GM19025 (cell line): ENCODE data around the gene WDR59.
"Not testable (repeated sequence)": the region's sequence is repeated elsewhere in the genome, so short reads cannot be mapped to it uniquely, and the experiment has no call there.

Source experiments
- ATAC-seq: cut with Tn5 transposase; IDR thresholded peaks from one replicate; pipeline ENCODE4 v1.9.1; 2021; ENCODE audit warnings: mild to moderate bottlenecking, low read depth, moderate library complexity; ENCODE audit not compliant: unreplicated experiment

WDR59 gene

GRCh38 chr16:75013123-75013522, 28.2 kb upstream of the WDR59 start:
- not testable (repeated sequence) for ATAC-seq

- ATAC-seq: peak; percentile 21
These were observed 27.6 kb upstream of the WDR59 start for GRCh38 chr16:75012380-75013081.

- ATAC-seq: peak; percentile 74
These were observed 26.8 kb upstream of the WDR59 start for GRCh38 chr16:75011634-75012307.

GRCh38 chr16:75010427-75010826, 25.5 kb upstream of the WDR59 start:
- no peak for ATAC-seq

- no peak for ATAC-seq
These were observed 22.5 kb upstream of the WDR59 start for GRCh38 chr16:75007443-75007842.

GRCh38 chr16:75005697-75006096, 20.8 kb upstream of the WDR59 start:
- no peak for ATAC-seq

GRCh38 chr16:75004460-75004859, 19.5 kb upstream of the WDR59 start:
- no peak for ATAC-seq

GRCh38 chr16:75003931-75004330, 19.0 kb upstream of the WDR59 start:
- no peak for ATAC-seq

GRCh38 chr16:75002474-75002873, 17.6 kb upstream of the WDR59 start:
- no peak for ATAC-seq

GRCh38 chr16:75000481-75001081, 15.7 kb upstream of the WDR59 start:
- ATAC-seq: no peak

GRCh38 chr16:74999609-75000480, 14.9 kb upstream of the WDR59 start:
- no peak for ATAC-seq

GRCh38 chr16:74999219-74999608, 14.3 kb upstream of the WDR59 start:
- peak; percentile 30 for ATAC-seq

- peak; percentile 58 for ATAC-seq
These were observed 13.7 kb upstream of the WDR59 start, which contains the start of gene ZNRF1 for GRCh38 chr16:74998481-74999218. Gene ZNRF1 (plus strand): TSS chr16:74999024. CDS start chr16:74999672, 648 bp downstream.

- ATAC-seq: no peak
These were observed 12.1 kb upstream of the WDR59 start for GRCh38 chr16:74997042-74997491.

GRCh38 chr16:74995986-74996385, 11.1 kb upstream of the WDR59 start:
- no peak for ATAC-seq

GRCh38 chr16:74991593-74992403, 6.9 kb upstream of the WDR59 start:
- no peak for ATAC-seq

- no peak for ATAC-seq
These were observed 6.3 kb upstream of the WDR59 start for GRCh38 chr16:74991268-74991592.

GRCh38 chr16:74990832-74991231, 5.9 kb upstream of the WDR59 start:
- no peak for ATAC-seq

GRCh38 chr16:74989864-74990263, 4.9 kb upstream of the WDR59 start:
- not testable (repeated sequence) for ATAC-seq
